GM23338 (cell line): ENCODE data around the gene BOK. TPM values are rescaled to one million over a fixed set of nuclear protein-coding genes. Genes with fewer than 3 reads are reported as not detected.
"Not testable (repeated sequence)": the region's sequence is repeated elsewhere in the genome, so short reads cannot be mapped to it uniquely, and the experiment has no call there.

Experiments used
- ATAC-seq: fragments of 200-7000 bp; cut with Tn5 transposase; 3 replicates; pipeline ENCODE4 v1.9.1; 2020
- DNase-seq: peaks from one replicate; pipeline ENCODE4 v3.0.0-alpha.2; 2015; ENCODE audit warnings: low spot score
- H2AFZ ChIP-seq: fragments of 200-600 bp; sonication (generic); 2 replicates; pipeline ENCODE4 v1.8.0; 2016; ENCODE audit warnings: antibody characterized with exemption, mild to moderate bottlenecking, moderate library complexity
- H3F3A ChIP-seq: fragments of 200-600 bp; sonication (generic); replicated peaks from 2 replicates; pipeline ENCODE4 v1.8.0; 2017; ENCODE audit warnings: antibody characterized with exemption, mixed run types, low read depth
- H3K27ac ChIP-seq: fragments of 200-600 bp; sonication (generic); 2 replicates; pipeline ENCODE4 v1.6.1; 2016; ENCODE audit warnings: low read depth
- H3K27me3 ChIP-seq: fragments of 200-600 bp; sonication (generic); 2 replicates; pipeline ENCODE4 v1.8.0; 2016; ENCODE audit warnings: mild to moderate bottlenecking, mixed run types, moderate library complexity; ENCODE audit not compliant: insufficient read depth
- H3K36me3 ChIP-seq: fragments of 200-600 bp; sonication (generic); 2 replicates; pipeline ENCODE4 v1.8.0; 2016; ENCODE audit warnings: mild to moderate bottlenecking; ENCODE audit not compliant: insufficient read depth
- H3K4me1 ChIP-seq: fragments of 200-600 bp; sonication (generic); 2 replicates; pipeline ENCODE4 v1.8.0; 2016; ENCODE audit warnings: mild to moderate bottlenecking, moderate library complexity; ENCODE audit not compliant: insufficient read depth
- H3K4me2 ChIP-seq: fragments of 200-600 bp; sonication (generic); 2 replicates; pipeline ENCODE4 v1.7.1; 2017; ENCODE audit warnings: mixed run types
- H3K4me3 ChIP-seq: fragments of 200-600 bp; sonication (generic); 2 replicates; pipeline ENCODE4 v1.6.1; 2016; ENCODE audit warnings: mixed run types
- H3K79me2 ChIP-seq: fragments of 200-600 bp; sonication (generic); replicated peaks from 2 replicates; pipeline ENCODE4 v1.8.0; 2017; ENCODE audit warnings: mild to moderate bottlenecking; ENCODE audit not compliant: insufficient read depth
- H3K9me2 ChIP-seq: fragments of 200-600 bp; sonication (generic); 2 replicates; pipeline ENCODE4 v1.8.0; 2017; ENCODE audit not compliant: insufficient read depth
- H4K20me1 ChIP-seq: fragments of 200-600 bp; sonication (generic); replicated peaks from 2 replicates; pipeline ENCODE4 v1.8.0; 2017; ENCODE audit warnings: mild to moderate bottlenecking; ENCODE audit not compliant: insufficient read depth
- H3K27ac Mint-ChIP-seq: 2 replicates; pipeline ENCODE4 v1.8.0; 2020; ENCODE audit warnings: inconsistent platforms, mild to moderate bottlenecking, moderate library complexity, mixed read lengths
- H3K27me3 Mint-ChIP-seq: 3 replicates; pipeline ENCODE4 v1.8.0; 2022; ENCODE audit warnings: low read depth, mild to moderate bottlenecking, moderate library complexity, mixed read lengths, inconsistent platforms; ENCODE audit not compliant: insufficient read depth, poor library complexity
- H3K36me3 Mint-ChIP-seq: 3 replicates; pipeline ENCODE4 v1.8.0; 2021; ENCODE audit warnings: low read depth, mild to moderate bottlenecking, inconsistent platforms, moderate library complexity, mixed read lengths
- H3K4me1 Mint-ChIP-seq: 3 replicates; pipeline ENCODE4 v1.8.0; 2020; ENCODE audit warnings: mild to moderate bottlenecking, inconsistent platforms, mixed read lengths
- H3K4me3 Mint-ChIP-seq: 3 replicates; pipeline ENCODE4 v1.8.0; 2021; ENCODE audit warnings: moderate library complexity, mild to moderate bottlenecking, inconsistent platforms, mixed read lengths
- H3K9me3 Mint-ChIP-seq: 3 replicates; pipeline ENCODE4 v1.8.0; 2020; ENCODE audit warnings: moderate library complexity, mild to moderate bottlenecking, inconsistent platforms, mixed read lengths
- ETS1 ChIP-seq: IDR thresholded peaks from 2 replicates; pipeline ENCODE4 v1.6.1; 2016; ENCODE audit warnings: antibody characterized with exemption
- EZH2 ChIP-seq: fragments of 200-600 bp; sonication (generic); IDR thresholded peaks from one replicate; pipeline ENCODE4 v1.8.0; 2017; ENCODE audit warnings: antibody characterized with exemption, mild to moderate bottlenecking, low read depth; ENCODE audit not compliant: unreplicated experiment
- EZH2phosphoT487 ChIP-seq: fragments of 200-600 bp; sonication (generic); IDR thresholded peaks from one replicate; pipeline ENCODE4 v1.8.1; 2018; ENCODE audit warnings: antibody characterized with exemption; ENCODE audit not compliant: unreplicated experiment
- JUNB ChIP-seq: IDR thresholded peaks from one replicate; pipeline ENCODE4 v1.6.1; 2016; ENCODE audit warnings: antibody characterized with exemption; ENCODE audit not compliant: unreplicated experiment
- ZNF114 ChIP-seq: fragments of 250-450 bp; sonication (Bioruptor Pico); IDR thresholded peaks from 2 replicates; pipeline ENCODE4 v1.5.0; 2020; ENCODE audit warnings: mild to moderate bottlenecking, moderate library complexity
- ZNF331 ChIP-seq: fragments of 250-450 bp; sonication (Bioruptor Pico); IDR thresholded peaks from 2 replicates; pipeline ENCODE4 v1.5.0; 2020; ENCODE audit warnings: low read depth, mild to moderate bottlenecking, moderate library complexity
- polyA plus RNA-seq: library from polyadenylated mRNA; unstranded; fragments of >200 nt; fragmentation: Nextera tagmentation; extraction: Ambion mirVana; gene quantifications from 2 replicates; pipeline ENCODE4 v1.2.1, GENCODE V29; 2016
- total RNA-seq: library from RNA; depleted of rRNA; stranded (reverse); fragments of >200 nt; shearing (Covaris generic); gene quantifications from 2 replicates; pipeline ENCODE4 v1.2.3, GENCODE V29; 2014
- TF ChIP-seq, protein P1 (sequence below): fragments of 250-450 bp; sonication (Bioruptor Pico); IDR thresholded peaks from 2 replicates; pipeline ENCODE4 v1.5.0; 2020; ENCODE audit warnings: mild to moderate bottlenecking, moderate library complexity

The BOK gene
- total and polyA plus RNA-seq, 2 experiments from 2014 or later = 13.5 to 36.7 TPM

DNA sequence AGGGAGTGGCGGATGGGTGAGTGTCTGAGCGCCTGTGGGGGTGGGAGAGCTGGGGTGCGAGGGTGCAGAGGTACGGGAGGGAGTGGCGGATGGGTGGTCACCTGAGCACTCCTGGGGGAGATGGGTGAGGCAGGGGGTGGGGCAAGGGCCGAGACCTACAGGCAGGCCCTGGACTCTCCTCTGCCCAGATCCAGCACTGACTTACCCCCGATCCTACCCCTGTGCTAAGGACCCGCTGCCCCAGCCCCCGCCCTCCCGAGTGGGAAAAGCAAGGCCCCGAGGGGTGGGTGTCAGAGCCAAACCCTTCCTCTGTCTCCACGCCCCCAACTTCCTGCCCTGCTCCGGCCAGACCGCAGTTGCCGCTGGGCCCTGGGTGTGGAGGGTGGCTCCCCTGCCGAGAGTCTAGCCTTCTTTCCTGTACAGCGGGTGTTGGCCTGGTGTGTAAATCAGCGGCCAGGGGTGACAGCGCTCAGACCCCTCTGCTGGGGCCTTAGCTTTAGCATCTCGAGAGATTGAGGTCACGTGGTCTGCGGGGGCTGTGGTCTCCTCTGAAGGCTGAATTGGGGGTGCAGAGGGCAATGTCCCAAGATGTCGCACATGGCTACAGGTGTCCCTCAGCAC lies 12.5 kb downstream of the BOK start (continued):
- TF ChIP-seq, protein P1, sequence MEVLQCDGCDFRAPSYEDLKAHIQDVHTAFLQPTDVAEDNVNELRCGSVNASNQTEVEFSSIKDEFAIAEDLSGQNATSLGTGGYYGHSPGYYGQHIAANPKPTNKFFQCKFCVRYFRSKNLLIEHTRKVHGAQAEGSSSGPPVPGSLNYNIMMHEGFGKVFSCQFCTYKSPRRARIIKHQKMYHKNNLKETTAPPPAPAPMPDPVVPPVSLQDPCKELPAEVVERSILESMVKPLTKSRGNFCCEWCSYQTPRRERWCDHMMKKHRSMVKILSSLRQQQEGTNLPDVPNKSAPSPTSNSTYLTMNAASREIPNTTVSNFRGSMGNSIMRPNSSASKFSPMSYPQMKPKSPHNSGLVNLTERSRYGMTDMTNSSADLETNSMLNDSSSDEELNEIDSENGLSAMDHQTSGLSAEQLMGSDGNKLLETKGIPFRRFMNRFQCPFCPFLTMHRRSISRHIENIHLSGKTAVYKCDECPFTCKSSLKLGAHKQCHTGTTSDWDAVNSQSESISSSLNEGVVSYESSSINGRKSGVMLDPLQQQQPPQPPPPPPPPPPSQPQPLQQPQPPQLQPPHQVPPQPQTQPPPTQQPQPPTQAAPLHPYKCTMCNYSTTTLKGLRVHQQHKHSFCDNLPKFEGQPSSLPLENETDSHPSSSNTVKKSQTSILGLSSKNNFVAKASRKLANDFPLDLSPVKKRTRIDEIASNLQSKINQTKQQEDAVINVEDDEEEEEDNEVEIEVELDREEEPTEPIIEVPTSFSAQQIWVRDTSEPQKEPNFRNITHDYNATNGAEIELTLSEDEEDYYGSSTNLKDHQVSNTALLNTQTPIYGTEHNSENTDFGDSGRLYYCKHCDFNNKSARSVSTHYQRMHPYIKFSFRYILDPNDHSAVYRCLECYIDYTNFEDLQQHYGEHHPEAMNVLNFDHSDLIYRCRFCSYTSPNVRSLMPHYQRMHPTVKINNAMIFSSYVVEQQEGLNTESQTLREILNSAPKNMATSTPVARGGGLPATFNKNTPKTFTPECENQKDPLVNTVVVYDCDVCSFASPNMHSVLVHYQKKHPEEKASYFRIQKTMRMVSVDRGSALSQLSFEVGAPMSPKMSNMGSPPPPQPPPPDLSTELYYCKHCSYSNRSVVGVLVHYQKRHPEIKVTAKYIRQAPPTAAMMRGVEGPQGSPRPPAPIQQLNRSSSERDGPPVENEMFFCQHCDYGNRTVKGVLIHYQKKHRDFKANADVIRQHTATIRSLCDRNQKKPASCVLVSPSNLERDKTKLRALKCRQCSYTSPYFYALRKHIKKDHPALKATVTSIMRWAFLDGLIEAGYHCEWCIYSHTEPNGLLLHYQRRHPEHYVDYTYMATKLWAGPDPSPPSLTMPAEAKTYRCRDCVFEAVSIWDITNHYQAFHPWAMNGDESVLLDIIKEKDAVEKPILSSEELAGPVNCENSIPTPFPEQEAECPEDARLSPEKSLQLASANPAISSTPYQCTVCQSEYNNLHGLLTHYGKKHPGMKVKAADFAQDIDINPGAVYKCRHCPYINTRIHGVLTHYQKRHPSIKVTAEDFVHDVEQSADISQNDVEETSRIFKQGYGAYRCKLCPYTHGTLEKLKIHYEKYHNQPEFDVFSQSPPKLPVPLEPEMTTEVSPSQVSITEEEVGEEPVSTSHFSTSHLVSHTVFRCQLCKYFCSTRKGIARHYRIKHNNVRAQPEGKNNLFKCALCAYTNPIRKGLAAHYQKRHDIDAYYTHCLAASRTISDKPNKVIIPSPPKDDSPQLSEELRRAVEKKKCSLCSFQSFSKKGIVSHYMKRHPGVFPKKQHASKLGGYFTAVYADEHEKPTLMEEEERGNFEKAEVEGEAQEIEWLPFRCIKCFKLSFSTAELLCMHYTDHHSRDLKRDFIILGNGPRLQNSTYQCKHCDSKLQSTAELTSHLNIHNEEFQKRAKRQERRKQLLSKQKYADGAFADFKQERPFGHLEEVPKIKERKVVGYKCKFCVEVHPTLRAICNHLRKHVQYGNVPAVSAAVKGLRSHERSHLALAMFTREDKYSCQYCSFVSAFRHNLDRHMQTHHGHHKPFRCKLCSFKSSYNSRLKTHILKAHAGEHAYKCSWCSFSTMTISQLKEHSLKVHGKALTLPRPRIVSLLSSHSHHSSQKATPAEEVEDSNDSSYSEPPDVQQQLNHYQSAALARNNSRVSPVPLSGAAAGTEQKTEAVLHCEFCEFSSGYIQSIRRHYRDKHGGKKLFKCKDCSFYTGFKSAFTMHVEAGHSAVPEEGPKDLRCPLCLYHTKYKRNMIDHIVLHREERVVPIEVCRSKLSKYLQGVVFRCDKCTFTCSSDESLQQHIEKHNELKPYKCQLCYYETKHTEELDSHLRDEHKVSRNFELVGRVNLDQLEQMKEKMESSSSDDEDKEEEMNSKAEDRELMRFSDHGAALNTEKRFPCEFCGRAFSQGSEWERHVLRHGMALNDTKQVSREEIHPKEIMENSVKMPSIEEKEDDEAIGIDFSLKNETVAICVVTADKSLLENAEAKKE (CRISPR knock-in tag) = no peak
- TF ChIP-seq ZNF331 = no peak

DNA sequence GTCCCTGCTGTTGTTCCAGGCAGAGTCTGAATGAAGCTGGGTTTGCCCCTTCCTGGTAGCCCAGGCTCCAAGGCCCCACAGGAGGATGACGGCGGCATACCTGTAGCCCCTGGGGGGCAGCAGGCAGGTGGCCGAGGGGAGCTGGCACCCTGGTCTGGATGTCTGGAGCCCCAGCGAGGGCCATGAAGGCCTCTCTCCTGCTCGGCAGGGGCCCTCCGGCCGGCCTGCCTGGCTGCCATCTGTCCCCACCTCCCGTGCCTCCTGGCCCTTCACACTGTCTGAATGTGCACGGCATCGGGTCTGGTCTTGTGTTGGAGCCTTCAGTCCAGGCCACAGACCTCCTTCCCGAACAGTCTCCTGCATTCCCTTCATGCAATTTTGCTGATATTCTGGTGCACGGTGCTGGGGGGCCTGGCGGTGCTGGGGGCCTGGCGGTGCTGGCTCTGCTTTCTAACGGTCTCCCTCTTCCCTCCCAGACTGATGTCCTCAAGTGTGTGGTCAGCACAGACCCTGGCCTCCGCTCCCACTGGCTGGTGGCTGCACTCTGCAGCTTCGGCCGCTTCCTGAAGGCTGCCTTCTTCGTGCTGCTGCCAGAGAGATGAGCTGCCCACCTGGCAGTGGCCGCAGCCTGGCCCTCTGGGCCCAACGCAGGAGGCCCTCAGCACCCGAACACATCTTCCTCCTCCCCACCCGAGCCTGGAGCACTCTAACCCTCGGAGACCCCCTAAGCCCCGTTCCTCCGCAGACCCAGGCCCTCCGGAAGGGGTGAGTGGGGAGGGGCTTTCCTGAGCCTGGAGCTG lies 13.5 kb downstream of the BOK start:
- no peaks in the 10 kb centered on the region for H3F3A ChIP-seq
- no peaks in the 10 kb centered on the region for H3K79me2 ChIP-seq
- Mint-ChIP-seq H3K27ac (no peak overlapping the region), H3K36me3 (peaks cover 9% of the 10 kb centered on the region; the same call in 1 of the 3 replicates), H3K27me3 (peaks cover 7% of the 10 kb centered on the region), H3K4me3 (no peak overlapping the region), H3K9me3 (no peaks in the 10 kb centered on the region), H3K4me1 (no peaks in the 10 kb centered on the region; the same call in 2 of the 3 replicates)
- no peaks in the 10 kb centered on the region for H3K36me3 ChIP-seq
- H3K4me3 ChIP-seq = no peak overlapping the region
- no peaks in the 10 kb centered on the region for H3K4me1 ChIP-seq
- no peak overlapping the region for H3K4me2 ChIP-seq
- no peak overlapping the region for H3K27ac ChIP-seq
- H2AFZ ChIP-seq = no peak overlapping the region
- DNase-seq (no peak), ATAC-seq (no peak)
- H3K9me2 ChIP-seq = no peaks in the 10 kb centered on the region
- no peaks in the 10 kb centered on the region; the same call in 1 of the 2 replicates for H4K20me1 ChIP-seq
- H3K27me3 ChIP-seq = no peaks in the 10 kb centered on the region
- no peak for TF ChIP-seq EZH2phosphoT487
- no peak for TF ChIP-seq ZNF114 (CRISPR knock-in tag)
- no peak for TF ChIP-seq EZH2
- no peak for TF ChIP-seq ZNF331
- no peak for TF ChIP-seq ETS1
- TF ChIP-seq JUNB = no peak

- not testable (repeated sequence) for DNase-seq, H3K9me3 Mint-ChIP-seq, H3K4me1 Mint-ChIP-seq, H3K4me1 ChIP-seq, H2AFZ ChIP-seq, H4K20me1 ChIP-seq, H3K4me2 ChIP-seq, H3K27ac ChIP-seq, H3K27me3 ChIP-seq, H3K79me2 ChIP-seq, H3K4me3 Mint-ChIP-seq, H3K27me3 Mint-ChIP-seq, H3K36me3 ChIP-seq, ATAC-seq, H3K27ac Mint-ChIP-seq, H3K9me2 ChIP-seq, H3K4me3 ChIP-seq, H3F3A ChIP-seq
- H3K36me3 Mint-ChIP-seq = peaks cover 13% of the 10 kb centered on the region; the same call in 2 of the 3 replicates
These were observed 14.5 kb downstream of the BOK start for GRCh38 chr2:241572915-241573651.
